H1 (cell line): ENCODE results near the gene MYO5A. TPM values are rescaled to one million over a fixed set of nuclear protein-coding genes. Genes with fewer than 3 reads are reported as not detected.

ENCODE experiments used
- CTCF ChIA-PET: fragments of 300-600 bp; sonication (Branson Sonifier 250); formaldehyde crosslinking; loops from one replicate; lab custom pipeline; 2021; ENCODE audit not compliant: partially characterized antibody; lab: Charles Lee
- POLR2A ChIA-PET: fragments of 300-600 bp; sonication (Branson Sonifier 250); formaldehyde crosslinking; loops from one replicate; lab custom pipeline; 2021; ENCODE audit warnings: inconsistent platforms; ENCODE audit not compliant: partially characterized antibody; lab: Charles Lee
- DNase-seq, 2 experiments: peaks; one replicate each; pipeline versions ENCODE4 v3.0.0 to v3.0.0-alpha.2; 2010 to 2022; ENCODE audit warnings: low spot score in 2 of 2, low read depth in 1 of 2, mixed read lengths in 1 of 2
- FAIRE-seq: peaks from 2 replicates; lab custom pipeline; 2011; peaks lifted over from hg19 to GRCh38; lab: Jason Lieb, UNC
- H2AFZ ChIP-seq: 2 replicates; pipeline ENCODE4 v1.8.1; 2012; ENCODE audit warnings: low read length, inconsistent platforms
- H2AK5ac ChIP-seq: 2 replicates; pipeline ENCODE4 v1.6.1; 2013; ENCODE audit warnings: low read depth, low read length
- H2BK120ac ChIP-seq: replicated peaks from 2 replicates; pipeline ENCODE3; 2013; ENCODE audit warnings: low read depth, low read length, inconsistent platforms
- H2BK12ac ChIP-seq: 2 replicates; pipeline ENCODE4 v1.6.1; 2013; ENCODE audit warnings: low read depth, low read length
- H2BK15ac ChIP-seq: 2 replicates; pipeline ENCODE4 v1.6.1; 2013; ENCODE audit warnings: low read length
- H2BK20ac ChIP-seq: 2 replicates; pipeline ENCODE4 v1.6.1; 2013; ENCODE audit warnings: low read length
- H2BK5ac ChIP-seq: 2 replicates; pipeline ENCODE4 v1.6.1; 2013; ENCODE audit warnings: low read depth, low read length
- H3K14ac ChIP-seq: 2 replicates; pipeline ENCODE4 v1.6.1; 2013; ENCODE audit warnings: inconsistent platforms; ENCODE audit not compliant: insufficient read length
- H3K18ac ChIP-seq: 2 replicates; pipeline ENCODE4 v1.6.1; 2013; ENCODE audit warnings: low read length; ENCODE audit errors: extremely low read depth
- H3K23ac ChIP-seq: 2 replicates; pipeline ENCODE4 v1.6.1; 2013; ENCODE audit warnings: inconsistent platforms; ENCODE audit not compliant: insufficient read length
- H3K23me2 ChIP-seq: 2 replicates; pipeline ENCODE4 v1.6.1; 2013; ENCODE audit warnings: low read depth, low read length
- H3K27ac ChIP-seq: 2 replicates; pipeline ENCODE4 v1.6.1; 2011; ENCODE audit warnings: low read depth, low read length, inconsistent platforms
- H3K27me3 ChIP-seq, 4 experiments: replicated peaks in 1 of 4; 1 replicate in 1 of 4; 2 replicates in 3 of 4; pipeline versions ENCODE4 v1.6.1 to v1.8.1; 2011 to 2013; ENCODE audit warnings: low read length in 3 of 4, mild to moderate bottlenecking in 3 of 4, inconsistent platforms in 2 of 4, mixed read lengths in 2 of 4, moderate library complexity in 1 of 4; ENCODE audit not compliant: control insufficient read depth in 3 of 4, insufficient read depth in 3 of 4; ENCODE audit errors: extremely low read depth in 1 of 4
- H3K36me3 ChIP-seq, 4 experiments: 2 replicates each; pipeline versions ENCODE4 v1.6.1 to v1.8.1; 2011 to 2013; ENCODE audit warnings: mild to moderate bottlenecking in 4 of 4, low read length in 3 of 4, moderate library complexity in 2 of 4, control low read depth in 1 of 4, inconsistent platforms in 1 of 4; ENCODE audit not compliant: insufficient read depth in 4 of 4, control insufficient read depth in 2 of 4
- H3K4ac ChIP-seq: replicated peaks from 2 replicates; pipeline ENCODE3; 2013; ENCODE audit warnings: low read length, low read depth, mixed read lengths, inconsistent platforms; ENCODE audit not compliant: insufficient read length
- H3K4me1 ChIP-seq, 4 experiments: replicated peaks in 1 of 4; 1 replicate in 1 of 4; 2 replicates in 3 of 4; pipeline versions ENCODE4 v1.6.1 to v1.8.1; 2011 to 2013; ENCODE audit warnings: low read length in 3 of 4, inconsistent platforms in 2 of 4, mixed read lengths in 1 of 4; ENCODE audit not compliant: insufficient read depth in 4 of 4, control insufficient read depth in 3 of 4
- H3K4me2 ChIP-seq, 2 experiments: 2 replicates each; pipeline versions ENCODE4 v1.6.1 to v1.8.1; 2011 to 2013; ENCODE audit warnings: low read depth in 2 of 2, low read length in 2 of 2, control low read depth in 1 of 2, inconsistent platforms in 1 of 2, mild to moderate bottlenecking in 1 of 2; ENCODE audit not compliant: insufficient read depth in 1 of 2
- H3K4me3 ChIP-seq, 4 experiments: fragments of 200-600, 300-600 bp in 1 of 4; sonication (generic), shearing (Covaris generic), sonication (Bioruptor Twin) in 1 of 4; 2 replicates each; pipeline versions ENCODE4 v1.5.1 to v1.8.1; 2011 to 2016; ENCODE audit warnings: low read length in 4 of 4, low read depth in 3 of 4, control low read depth in 2 of 4, inconsistent platforms in 2 of 4, mild to moderate bottlenecking in 2 of 4, mixed read lengths in 1 of 4, moderate library complexity in 1 of 4; ENCODE audit not compliant: insufficient read depth in 2 of 4; ENCODE audit errors: extremely low read depth in 1 of 4
- H3K56ac ChIP-seq: replicated peaks from 2 replicates; pipeline ENCODE3; 2013; ENCODE audit warnings: low read depth, mild to moderate bottlenecking, mixed read lengths, low read length, inconsistent platforms; ENCODE audit not compliant: insufficient read length
- H3K79me1 ChIP-seq: 2 replicates; pipeline ENCODE4 v1.6.1; 2013; ENCODE audit warnings: low read depth, low read length, control low read depth
- H3K79me2 ChIP-seq, 2 experiments: 2 replicates each; pipeline versions ENCODE4 v1.6.1 to v1.8.1; 2012 to 2013; ENCODE audit warnings: low read length in 2 of 2, mild to moderate bottlenecking in 2 of 2, inconsistent platforms in 1 of 2; ENCODE audit not compliant: insufficient read depth in 2 of 2, control insufficient read depth in 1 of 2
- H3K9ac ChIP-seq, 4 experiments: replicated peaks in 1 of 4; 1 replicate in 1 of 4; 2 replicates in 3 of 4; pipeline versions ENCODE4 v1.6.1 to v1.8.1; 2011 to 2013; ENCODE audit warnings: low read depth in 3 of 4, low read length in 3 of 4, control low read depth in 2 of 4, mild to moderate bottlenecking in 2 of 4, moderate library complexity in 2 of 4, inconsistent platforms in 1 of 4; ENCODE audit errors: extremely low read depth in 1 of 4
- H3K9me3 ChIP-seq, 2 experiments: 2 replicates each; pipeline versions ENCODE4 v1.6.1 to v1.8.1; 2012 to 2013; ENCODE audit warnings: mild to moderate bottlenecking in 2 of 2, moderate library complexity in 2 of 2, control low read depth in 1 of 2, inconsistent platforms in 1 of 2, low read depth in 1 of 2, low read length in 1 of 2, mixed read lengths in 1 of 2; ENCODE audit not compliant: insufficient read depth in 2 of 2
- H4K20me1 ChIP-seq, 2 experiments: replicated peaks in 1 of 2; 2 replicates each; pipeline versions ENCODE3 to v1.8.1; 2011 to 2013; ENCODE audit warnings: inconsistent platforms in 2 of 2, low read length in 2 of 2, mild to moderate bottlenecking in 1 of 2; ENCODE audit not compliant: insufficient read depth in 2 of 2, control insufficient read depth in 1 of 2
- H4K5ac ChIP-seq: 2 replicates; pipeline ENCODE4 v1.6.1; 2013; ENCODE audit warnings: low read length, low read depth, mixed read lengths, inconsistent platforms; ENCODE audit not compliant: insufficient read length
- H4K8ac ChIP-seq: 2 replicates; pipeline ENCODE4 v1.8.0; 2013; ENCODE audit warnings: mild to moderate bottlenecking, moderate library complexity, low read length, inconsistent platforms; ENCODE audit not compliant: insufficient read depth; ENCODE audit errors: extremely low read depth
- H4K91ac ChIP-seq: replicated peaks from 2 replicates; pipeline ENCODE3; 2013; ENCODE audit warnings: low read length, mixed read lengths, inconsistent platforms; ENCODE audit not compliant: insufficient read length
- ATF3 ChIP-seq: IDR thresholded peaks from 2 replicates; pipeline ENCODE4 v1.6.1; 2011; ENCODE audit warnings: low read depth, mild to moderate bottlenecking, low read length; ENCODE audit not compliant: insufficient read depth
- CBX8 ChIP-seq: fragments of 300-800, 300-1000 bp; sonication (generic); IDR thresholded peaks from 2 replicates; pipeline ENCODE4 v1.7.1; 2016; ENCODE audit warnings: low read depth, low read length, borderline replicate concordance
- GABPA ChIP-seq: IDR thresholded peaks from 2 replicates; pipeline ENCODE4 v1.6.1; 2011; ENCODE audit warnings: mild to moderate bottlenecking, low read length, moderate library complexity, borderline replicate concordance; ENCODE audit not compliant: insufficient read depth
- GTF2F1 ChIP-seq: IDR thresholded peaks from 2 replicates; pipeline ENCODE4 v1.6.1; 2012; ENCODE audit warnings: low read depth, low read length, improper control_type of control experiment, borderline replicate concordance
- KDM1A ChIP-seq: fragments of 200-600, 300-600 bp; sonication (generic); IDR thresholded peaks from 2 replicates; pipeline ENCODE4 v1.7.1; 2016; ENCODE audit warnings: mild to moderate bottlenecking, low read length, borderline replicate concordance
- MAFK ChIP-seq: IDR thresholded peaks from 2 replicates; pipeline ENCODE4 v1.6.1; 2012; ENCODE audit warnings: low read depth, mild to moderate bottlenecking, improper control_type of control experiment, low read length
- SAP30 ChIP-seq: fragments of 300-600 bp; sonication (generic); IDR thresholded peaks from 2 replicates; pipeline ENCODE4 v1.7.1; 2012; ENCODE audit warnings: low read length, moderate library complexity, mild to moderate bottlenecking, inconsistent platforms; ENCODE audit not compliant: insufficient read depth, insufficient replicate concordance
- SIN3A ChIP-seq, 2 experiments: IDR thresholded peaks in 1 of 2; conservative IDR thresholded peaks in 1 of 2; 2 replicates each; pipeline ENCODE4 v1.6.1; 2011 to 2012; ENCODE audit warnings: low read length in 2 of 2, improper control_type of control experiment in 1 of 2, low read depth in 1 of 2, mild to moderate bottlenecking in 1 of 2
- SP1 ChIP-seq: IDR thresholded peaks from 2 replicates; pipeline ENCODE4 v1.6.1; 2011; ENCODE audit warnings: low read depth, low read length
- SRF ChIP-seq: IDR thresholded peaks from 2 replicates; pipeline ENCODE4 v1.6.1; 2011; ENCODE audit warnings: mild to moderate bottlenecking, low read depth, low read length, moderate library complexity
- WGBS, 2 experiments: shearing (Covaris generic) in 1 of 2; methylation state at CpG; one replicate each; pipeline versions ENCODE4 v1.1.6 to v1.1.7; 2013 to 2015; ENCODE audit warnings: low lambda C conversion rate in 2 of 2, mixed read lengths in 2 of 2, inconsistent platforms in 1 of 2, low coverage in 1 of 2, missing lambda C conversion rate in 1 of 2; ENCODE audit not compliant: insufficient replicate concordance in 2 of 2, insufficient coverage in 1 of 2, insufficient read length in 1 of 2; ENCODE audit errors: extremely low coverage in 1 of 2, missing lambda C conversion rate in 1 of 2; 5-methylcytosine and 5-hydroxymethylcytosine counted together
- polyA plus RNA-seq, 7 experiments: library from polyadenylated mRNA; depleted of rRNA in 3 of 7; stranded (reverse) in 5 of 7; unstranded in 2 of 7; fragments of >200 nt in 5 of 7; fragments of 200-250 nt in 2 of 7; gene quantifications; 1 replicate in 5 of 7; 2 replicates in 1 of 7; 4 replicates in 1 of 7; pipeline versions ENCODE4 v1.2.1 to v1.2.3, GENCODE V29; 2011 to 2013; ENCODE audit warnings: missing spikeins in 2 of 7, mixed read lengths in 2 of 7
- total RNA-seq: library from RNA; stranded (reverse); fragmentation: NEBNext Ultra II Directional; extraction: Animal tissue kit (Norgen Biotek cat#: 25700); gene quantifications from 2 replicates; pipeline ENCODE4 v1.2.1, GENCODE V29; 2021

Gene MYO5A
- total and polyA plus RNA-seq, 2 of the 8 experiments (the other 6 are each of a cell fraction or from before 2014, with no cell fraction given), result 11.4 to 24.7 TPM

DNA sequence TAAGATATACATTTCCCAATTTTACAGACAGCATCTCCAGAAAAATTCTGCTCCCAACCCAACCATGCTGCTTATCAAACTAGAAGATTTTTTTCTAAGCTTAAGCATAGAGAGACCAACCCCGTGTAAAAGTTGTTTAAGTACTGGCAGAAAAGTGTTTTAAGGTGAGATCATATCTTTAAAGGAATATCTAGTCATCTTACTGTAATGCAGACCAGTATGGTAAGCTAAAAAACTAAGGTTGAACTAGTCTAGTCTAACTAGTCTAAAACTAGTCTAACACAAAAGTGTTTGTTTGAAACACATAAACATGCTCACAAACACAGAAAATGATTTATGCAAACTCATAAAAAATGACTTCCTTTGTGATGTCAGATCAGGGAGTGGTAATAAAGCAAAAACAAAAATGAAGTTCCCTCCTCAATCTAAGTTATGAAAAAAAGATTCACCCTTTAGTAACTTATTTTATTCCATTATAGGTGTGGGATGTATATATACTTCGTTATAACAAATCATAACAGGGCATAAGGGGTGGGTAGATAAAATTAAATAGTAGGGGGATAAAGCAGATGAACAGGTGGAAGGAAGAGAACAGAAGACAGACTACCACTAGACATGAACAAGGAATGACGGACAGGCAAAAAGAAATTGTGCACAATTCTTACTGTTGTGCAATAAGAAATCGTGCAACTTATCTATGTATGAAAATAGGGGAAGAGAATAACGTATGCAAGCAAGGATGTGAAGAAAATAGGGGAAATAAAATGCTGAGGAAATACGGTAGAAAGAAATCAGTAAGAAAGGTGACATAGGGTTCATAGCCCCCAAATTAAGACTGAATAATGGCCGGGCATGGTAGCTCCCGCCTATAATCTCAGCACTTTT is 10.0 kb downstream of the MYO5A start:
- H2BK20ac ChIP-seq, result no peak overlapping the region
- H4K5ac ChIP-seq, result no peak overlapping the region
- H2BK12ac ChIP-seq, result no peak overlapping the region
- H3K36me3 ChIP-seq, result no peaks in the 10 kb centered on the region
- H3K4me2 ChIP-seq, result no peak overlapping the region
- no peak overlapping the region for H3K4me3 ChIP-seq
- CTCF ChIA-PET, result interaction anchor here (0.5 to 1.4 kb wide), 7 partner anchors 10 to 344 kb away, joined by 3 to 4 read pairs (median 4); partner anchors contain the start of gene MYO5A
- no peak overlapping the region for H4K8ac ChIP-seq
- no peak overlapping the region for H3K23ac ChIP-seq
- no peak overlapping the region for H2BK15ac ChIP-seq
- H3K18ac ChIP-seq, result no peak overlapping the region
- no peak for DNase-seq
- H3K27me3 ChIP-seq, result no peaks in the 10 kb centered on the region
- peaks cover 4 to 32% of the 10 kb centered on the region in 2 experiments; a peak in 3 of 4 replicates for H3K79me2 ChIP-seq
- H2AK5ac ChIP-seq, result no peak overlapping the region
- H3K56ac ChIP-seq, result no peak overlapping the region
- POLR2A ChIA-PET, result interaction anchor here (1.7 kb wide), 1 partner anchor 10 kb away, joined by 3 read pairs; the partner anchor contains the start of gene MYO5A
- no peaks in the 10 kb centered on the region for H3K23me2 ChIP-seq
- no peak overlapping the region for H2AFZ ChIP-seq
- no peak overlapping the region for H2BK120ac ChIP-seq
- H3K4me1 ChIP-seq, result peaks cover 0 to 4% (median 2%) of the 10 kb centered on the region in 4 experiments; a peak in 4 of 7 replicates
- H3K79me1 ChIP-seq, result no peaks in the 10 kb centered on the region; the same call in 1 of the 2 replicates
- WGBS, 2 experiments, result 78% methylated on average over 8 of the region's 8 CpGs; no CpG with 5 or more reads in 1 of the 2 experiments
- H3K9me3 ChIP-seq, result no peaks in the 10 kb centered on the region
- no peak for FAIRE-seq
- no peak overlapping the region for H3K27ac ChIP-seq
- H4K20me1 ChIP-seq, result no peaks in the 10 kb centered on the region
- no peak overlapping the region for H3K14ac ChIP-seq
- H3K4ac ChIP-seq, result no peak overlapping the region
- no peak overlapping the region for H2BK5ac ChIP-seq
- H3K9ac ChIP-seq, result no peak overlapping the region
- no peak overlapping the region for H4K91ac ChIP-seq
- no peak for TF ChIP-seq SRF
- TF ChIP-seq CBX8, result no peak
- no peak for TF ChIP-seq SIN3A (conservative IDR thresholded peaks at IDR 0.05 in 1 of 2, IDR thresholded peaks at IDR 0.05 in 1 of 2; ENCODE audit: low read depth in 1 of 2, low read length in 2 of 2)
- TF ChIP-seq MAFK, result no peak
- no peak for TF ChIP-seq GTF2F1
- no peak for TF ChIP-seq SP1
- TF ChIP-seq GABPA, result no peak
- TF ChIP-seq SAP30, result no peak
- TF ChIP-seq KDM1A, result no peak
- no peak for TF ChIP-seq ATF3
